ENCODE results near the gene UPK3BL2.
"Not testable (repeated sequence)": the region's sequence is repeated elsewhere in the genome, so short reads cannot be mapped to it uniquely, and the experiment has no call there.

DNA sequence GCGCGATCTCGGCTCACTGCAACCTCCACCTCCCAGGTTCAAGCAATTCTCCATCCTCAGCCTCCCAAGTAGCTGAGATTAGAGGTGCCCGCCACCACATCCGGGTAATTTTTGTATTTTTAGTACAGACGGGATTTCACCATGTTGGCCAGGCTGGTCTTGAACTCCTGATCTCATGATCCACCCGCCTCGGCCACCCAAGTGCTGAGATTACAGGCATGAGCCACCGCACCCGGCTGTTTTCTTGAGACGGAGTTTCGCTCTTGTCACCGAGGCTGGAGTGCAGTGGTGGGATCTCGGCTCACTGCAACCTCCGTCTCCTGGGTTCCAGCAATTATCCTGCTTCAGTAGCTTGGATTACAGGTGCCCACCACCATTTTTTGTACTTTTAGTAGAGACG, 45.2 kb downstream of the UPK3BL2 start:
- TF ChIP-seq, protein P1, sequence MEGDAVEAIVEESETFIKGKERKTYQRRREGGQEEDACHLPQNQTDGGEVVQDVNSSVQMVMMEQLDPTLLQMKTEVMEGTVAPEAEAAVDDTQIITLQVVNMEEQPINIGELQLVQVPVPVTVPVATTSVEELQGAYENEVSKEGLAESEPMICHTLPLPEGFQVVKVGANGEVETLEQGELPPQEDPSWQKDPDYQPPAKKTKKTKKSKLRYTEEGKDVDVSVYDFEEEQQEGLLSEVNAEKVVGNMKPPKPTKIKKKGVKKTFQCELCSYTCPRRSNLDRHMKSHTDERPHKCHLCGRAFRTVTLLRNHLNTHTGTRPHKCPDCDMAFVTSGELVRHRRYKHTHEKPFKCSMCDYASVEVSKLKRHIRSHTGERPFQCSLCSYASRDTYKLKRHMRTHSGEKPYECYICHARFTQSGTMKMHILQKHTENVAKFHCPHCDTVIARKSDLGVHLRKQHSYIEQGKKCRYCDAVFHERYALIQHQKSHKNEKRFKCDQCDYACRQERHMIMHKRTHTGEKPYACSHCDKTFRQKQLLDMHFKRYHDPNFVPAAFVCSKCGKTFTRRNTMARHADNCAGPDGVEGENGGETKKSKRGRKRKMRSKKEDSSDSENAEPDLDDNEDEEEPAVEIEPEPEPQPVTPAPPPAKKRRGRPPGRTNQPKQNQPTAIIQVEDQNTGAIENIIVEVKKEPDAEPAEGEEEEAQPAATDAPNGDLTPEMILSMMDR (IDR thresholded peaks at IDR 0.05): not testable (repeated sequence)
- not testable (repeated sequence) for TF ChIP-seq POLR2A (IDR thresholded peaks at IDR 0.05)

Measured in right lobe of liver (tissue), 4 donors.